HepG2 (cell line): ENCODE measurements around the gene BORCS5. TPM values are rescaled to one million over a fixed set of nuclear protein-coding genes. Genes with fewer than 3 reads are reported as not detected.

Experiments
- DMAP1 ChIP-seq: IDR thresholded peaks from 2 replicates; pipeline ENCODE4 v1.6.1; 2016
- HDAC6 ChIP-seq: fragments of 200-600 bp; sonication (generic); IDR thresholded peaks from 2 replicates; pipeline ENCODE4 v1.7.0; 2017; ENCODE audit warnings: mild to moderate bottlenecking, antibody characterized with exemption, low read length, low read depth
- HNRNPL ChIP-seq: fragments of 200-400 bp; formaldehyde crosslinking; IDR thresholded peaks from 2 replicates; pipeline ENCODE4 v1.6.1; 2017; ENCODE audit warnings: mild to moderate bottlenecking, low read depth, low read length
- STAG1 ChIP-seq: sonication (generic); formaldehyde crosslinking; IDR thresholded peaks from 2 replicates; pipeline ENCODE4 v1.4.0; 2020; ENCODE audit warnings: missing genetic modification reagents
- XRCC5 ChIP-seq: fragments of 200-400 bp; formaldehyde crosslinking; optimal IDR thresholded peaks from 2 replicates; pipeline ENCODE3; 2017; ENCODE audit warnings: mild to moderate bottlenecking, low read length
- ZBTB21 ChIP-seq: sonication (generic); formaldehyde crosslinking; IDR thresholded peaks from 2 replicates; pipeline ENCODE4 v1.4.0; 2020; ENCODE audit warnings: missing genetic modification reagents
- ZFP37 ChIP-seq: sonication (generic); formaldehyde crosslinking; IDR thresholded peaks from 2 replicates; pipeline ENCODE4 v1.4.0; 2020; ENCODE audit warnings: missing genetic modification reagents, borderline replicate concordance
- ZNF292 ChIP-seq: sonication (generic); formaldehyde crosslinking; IDR thresholded peaks from 2 replicates; pipeline ENCODE4 v1.8.1; 2022; ENCODE audit warnings: mild to moderate bottlenecking, low read depth, missing genetic modification reagents, borderline replicate concordance
- ZNF530 ChIP-seq: sonication (generic); formaldehyde crosslinking; IDR thresholded peaks from 2 replicates; pipeline ENCODE4 v1.5.0; 2020; ENCODE audit warnings: low read depth, mild to moderate bottlenecking, missing genetic modification reagents
- ZNF614 ChIP-seq: IDR thresholded peaks from 2 replicates; pipeline ENCODE4 v1.6.1; 2018; ENCODE audit warnings: missing biosample characterization, missing genetic modification reagents, inconsistent platforms, borderline replicate concordance
- ZNF616 ChIP-seq: sonication (generic); formaldehyde crosslinking; IDR thresholded peaks from 2 replicates; pipeline ENCODE4 v1.5.0; 2020; ENCODE audit warnings: low read depth, mild to moderate bottlenecking, missing genetic modification reagents
- polyA plus RNA-seq, 8 experiments: library from polyadenylated mRNA; depleted of rRNA in 3 of 8; stranded (reverse) in 7 of 8; unstranded in 1 of 8; fragments of >200 nt; fragmentation: Illumina TruSeq in 4 of 8; extraction: Trizol in 4 of 8; gene quantifications; 2 replicates each; pipeline versions ENCODE4 v1.2.1 to v1.2.3, GENCODE V29; 2011 to 2016; ENCODE audit warnings: low read depth in 4 of 8, missing spikeins in 1 of 8, mixed read lengths in 1 of 8; ENCODE audit not compliant: insufficient read depth in 1 of 8
- total RNA-seq, 5 experiments: library from RNA; depleted of rRNA; stranded (reverse); fragments of >200 nt; fragmentation: Illumina TruSeq; extraction: Trizol; gene quantifications; 2 replicates each; pipeline ENCODE4 v1.2.3, GENCODE V29; 2016; ENCODE audit warnings: low read depth in 1 of 5
- TF ChIP-seq, protein P1 (sequence below): sonication (generic); formaldehyde crosslinking; IDR thresholded peaks from 2 replicates; pipeline ENCODE4 v1.4.0; 2020; ENCODE audit warnings: missing genetic modification reagents, borderline replicate concordance
- TF ChIP-seq, protein P2 (sequence below): sonication (generic); formaldehyde crosslinking; IDR thresholded peaks from 2 replicates; pipeline ENCODE4 v1.5.1; 2020; ENCODE audit warnings: missing genetic modification reagents, mild to moderate bottlenecking, borderline replicate concordance
- TF ChIP-seq, protein P3 (sequence below): sonication (generic); formaldehyde crosslinking; conservative IDR thresholded peaks from 2 replicates; pipeline ENCODE4 v1.8.0; 2022; ENCODE audit warnings: mild to moderate bottlenecking, moderate library complexity, missing genetic modification reagents
- TF ChIP-seq, protein P4 (sequence below): sonication (generic); formaldehyde crosslinking; IDR thresholded peaks from 2 replicates; pipeline ENCODE4 v1.5.0; 2020; ENCODE audit warnings: mild to moderate bottlenecking, low read depth, missing genetic modification reagents, borderline replicate concordance
- TF ChIP-seq, protein P5 (sequence below): sonication (generic); formaldehyde crosslinking; IDR thresholded peaks from 2 replicates; pipeline ENCODE4 v1.5.1; 2020; ENCODE audit warnings: mild to moderate bottlenecking, missing genetic modification reagents, moderate library complexity

The BORCS5 gene
- total and polyA plus RNA-seq, 2 of the 13 experiments (the other 11 are each of a cell fraction or from before 2014, with no cell fraction given) = 3.9 to 4.7 TPM

DNA sequence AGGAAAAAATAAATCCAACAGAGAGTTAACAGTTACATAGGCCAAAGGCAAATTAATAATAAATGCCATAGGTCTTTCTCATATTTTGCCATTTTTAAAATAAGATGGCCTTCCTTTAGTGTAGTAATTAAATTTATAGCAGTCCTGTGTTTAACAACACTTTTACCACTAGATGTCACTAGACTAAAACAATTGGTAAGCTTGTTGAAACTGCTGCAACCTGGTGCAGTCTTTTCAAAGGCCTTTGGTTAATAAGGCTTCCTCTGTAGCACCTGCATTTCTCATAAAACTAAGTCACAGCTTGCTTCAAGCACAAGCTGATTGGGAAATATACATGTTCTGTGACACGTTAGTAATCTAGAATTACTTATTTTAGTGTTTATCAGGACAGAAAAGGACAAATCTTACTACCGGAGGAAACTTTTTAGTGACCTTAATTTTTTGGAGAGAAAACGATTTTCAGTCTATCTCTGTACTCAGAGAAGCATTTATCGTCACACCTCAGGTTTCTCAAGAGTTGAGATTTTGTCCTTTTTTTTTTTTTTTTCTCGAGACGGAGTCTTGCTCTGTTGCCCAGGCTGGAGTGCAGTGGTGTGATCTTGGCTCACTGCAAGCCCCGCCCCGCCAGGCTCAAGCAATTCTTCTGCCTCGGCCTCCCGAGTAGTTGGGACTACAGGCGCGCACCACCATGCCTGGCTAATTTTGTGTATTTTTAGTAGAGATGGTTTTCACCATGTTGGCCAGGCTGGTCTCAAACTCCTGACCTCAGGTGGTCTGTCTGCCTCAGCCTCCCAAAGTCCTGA is 20.0 kb downstream of the BORCS5 start (continued):
- TF ChIP-seq ZNF616 (CRISPR knock-in tag) (no peak), ZNF614 (CRISPR knock-in tag) (no peak), ZBTB21 (CRISPR knock-in tag) (no peak), XRCC5 (no peak), ZNF530 (CRISPR knock-in tag) (no peak), HDAC6 (no peak), ZFP37 (CRISPR knock-in tag) (no peak), HNRNPL (no peak), DMAP1 (CRISPR knock-in tag) (no peak), ZNF292 (CRISPR knock-in tag) (no peak), STAG1 (peak; percentile 99)
- TF ChIP-seq, protein P1, sequence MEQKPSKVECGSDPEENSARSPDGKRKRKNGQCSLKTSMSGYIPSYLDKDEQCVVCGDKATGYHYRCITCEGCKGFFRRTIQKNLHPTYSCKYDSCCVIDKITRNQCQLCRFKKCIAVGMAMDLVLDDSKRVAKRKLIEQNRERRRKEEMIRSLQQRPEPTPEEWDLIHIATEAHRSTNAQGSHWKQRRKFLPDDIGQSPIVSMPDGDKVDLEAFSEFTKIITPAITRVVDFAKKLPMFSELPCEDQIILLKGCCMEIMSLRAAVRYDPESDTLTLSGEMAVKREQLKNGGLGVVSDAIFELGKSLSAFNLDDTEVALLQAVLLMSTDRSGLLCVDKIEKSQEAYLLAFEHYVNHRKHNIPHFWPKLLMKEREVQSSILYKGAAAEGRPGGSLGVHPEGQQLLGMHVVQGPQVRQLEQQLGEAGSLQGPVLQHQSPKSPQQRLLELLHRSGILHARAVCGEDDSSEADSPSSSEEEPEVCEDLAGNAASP (CRISPR knock-in tag) = no peak
- TF ChIP-seq, protein P2, sequence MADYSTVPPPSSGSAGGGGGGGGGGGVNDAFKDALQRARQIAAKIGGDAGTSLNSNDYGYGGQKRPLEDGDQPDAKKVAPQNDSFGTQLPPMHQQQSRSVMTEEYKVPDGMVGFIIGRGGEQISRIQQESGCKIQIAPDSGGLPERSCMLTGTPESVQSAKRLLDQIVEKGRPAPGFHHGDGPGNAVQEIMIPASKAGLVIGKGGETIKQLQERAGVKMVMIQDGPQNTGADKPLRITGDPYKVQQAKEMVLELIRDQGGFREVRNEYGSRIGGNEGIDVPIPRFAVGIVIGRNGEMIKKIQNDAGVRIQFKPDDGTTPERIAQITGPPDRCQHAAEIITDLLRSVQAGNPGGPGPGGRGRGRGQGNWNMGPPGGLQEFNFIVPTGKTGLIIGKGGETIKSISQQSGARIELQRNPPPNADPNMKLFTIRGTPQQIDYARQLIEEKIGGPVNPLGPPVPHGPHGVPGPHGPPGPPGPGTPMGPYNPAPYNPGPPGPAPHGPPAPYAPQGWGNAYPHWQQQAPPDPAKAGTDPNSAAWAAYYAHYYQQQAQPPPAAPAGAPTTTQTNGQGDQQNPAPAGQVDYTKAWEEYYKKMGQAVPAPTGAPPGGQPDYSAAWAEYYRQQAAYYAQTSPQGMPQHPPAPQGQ (CRISPR knock-in tag) = no peak
- TF ChIP-seq, protein P3, sequence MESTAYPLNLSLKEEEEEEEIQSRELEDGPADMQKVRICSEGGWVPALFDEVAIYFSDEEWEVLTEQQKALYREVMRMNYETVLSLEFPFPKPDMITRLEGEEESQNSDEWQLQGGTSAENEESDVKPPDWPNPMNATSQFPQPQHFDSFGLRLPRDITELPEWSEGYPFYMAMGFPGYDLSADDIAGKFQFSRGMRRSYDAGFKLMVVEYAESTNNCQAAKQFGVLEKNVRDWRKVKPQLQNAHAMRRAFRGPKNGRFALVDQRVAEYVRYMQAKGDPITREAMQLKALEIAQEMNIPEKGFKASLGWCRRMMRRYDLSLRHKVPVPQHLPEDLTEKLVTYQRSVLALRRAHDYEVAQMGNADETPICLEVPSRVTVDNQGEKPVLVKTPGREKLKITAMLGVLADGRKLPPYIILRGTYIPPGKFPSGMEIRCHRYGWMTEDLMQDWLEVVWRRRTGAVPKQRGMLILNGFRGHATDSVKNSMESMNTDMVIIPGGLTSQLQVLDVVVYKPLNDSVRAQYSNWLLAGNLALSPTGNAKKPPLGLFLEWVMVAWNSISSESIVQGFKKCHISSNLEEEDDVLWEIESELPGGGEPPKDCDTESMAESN (CRISPR knock-in tag) = no peak
- TF ChIP-seq, protein P4, sequence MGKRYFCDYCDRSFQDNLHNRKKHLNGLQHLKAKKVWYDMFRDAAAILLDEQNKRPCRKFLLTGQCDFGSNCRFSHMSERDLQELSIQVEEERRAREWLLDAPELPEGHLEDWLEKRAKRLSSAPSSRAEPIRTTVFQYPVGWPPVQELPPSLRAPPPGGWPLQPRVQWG = no peak
- TF ChIP-seq, protein P5, sequence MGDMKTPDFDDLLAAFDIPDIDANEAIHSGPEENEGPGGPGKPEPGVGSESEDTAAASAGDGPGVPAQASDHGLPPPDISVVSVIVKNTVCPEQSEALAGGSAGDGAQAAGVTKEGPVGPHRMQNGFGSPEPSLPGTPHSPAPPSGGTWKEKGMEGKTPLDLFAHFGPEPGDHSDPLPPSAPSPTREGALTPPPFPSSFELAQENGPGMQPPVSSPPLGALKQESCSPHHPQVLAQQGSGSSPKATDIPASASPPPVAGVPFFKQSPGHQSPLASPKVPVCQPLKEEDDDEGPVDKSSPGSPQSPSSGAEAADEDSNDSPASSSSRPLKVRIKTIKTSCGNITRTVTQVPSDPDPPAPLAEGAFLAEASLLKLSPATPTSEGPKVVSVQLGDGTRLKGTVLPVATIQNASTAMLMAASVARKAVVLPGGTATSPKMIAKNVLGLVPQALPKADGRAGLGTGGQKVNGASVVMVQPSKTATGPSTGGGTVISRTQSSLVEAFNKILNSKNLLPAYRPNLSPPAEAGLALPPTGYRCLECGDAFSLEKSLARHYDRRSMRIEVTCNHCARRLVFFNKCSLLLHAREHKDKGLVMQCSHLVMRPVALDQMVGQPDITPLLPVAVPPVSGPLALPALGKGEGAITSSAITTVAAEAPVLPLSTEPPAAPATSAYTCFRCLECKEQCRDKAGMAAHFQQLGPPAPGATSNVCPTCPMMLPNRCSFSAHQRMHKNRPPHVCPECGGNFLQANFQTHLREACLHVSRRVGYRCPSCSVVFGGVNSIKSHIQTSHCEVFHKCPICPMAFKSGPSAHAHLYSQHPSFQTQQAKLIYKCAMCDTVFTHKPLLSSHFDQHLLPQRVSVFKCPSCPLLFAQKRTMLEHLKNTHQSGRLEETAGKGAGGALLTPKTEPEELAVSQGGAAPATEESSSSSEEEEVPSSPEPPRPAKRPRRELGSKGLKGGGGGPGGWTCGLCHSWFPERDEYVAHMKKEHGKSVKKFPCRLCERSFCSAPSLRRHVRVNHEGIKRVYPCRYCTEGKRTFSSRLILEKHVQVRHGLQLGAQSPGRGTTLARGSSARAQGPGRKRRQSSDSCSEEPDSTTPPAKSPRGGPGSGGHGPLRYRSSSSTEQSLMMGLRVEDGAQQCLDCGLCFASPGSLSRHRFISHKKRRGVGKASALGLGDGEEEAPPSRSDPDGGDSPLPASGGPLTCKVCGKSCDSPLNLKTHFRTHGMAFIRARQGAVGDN = 0 out of 2 replicates have a peak, but pooled peaks have one; percentile 19
